Measurements from ENCODE around the gene MORC2.

DNA sequence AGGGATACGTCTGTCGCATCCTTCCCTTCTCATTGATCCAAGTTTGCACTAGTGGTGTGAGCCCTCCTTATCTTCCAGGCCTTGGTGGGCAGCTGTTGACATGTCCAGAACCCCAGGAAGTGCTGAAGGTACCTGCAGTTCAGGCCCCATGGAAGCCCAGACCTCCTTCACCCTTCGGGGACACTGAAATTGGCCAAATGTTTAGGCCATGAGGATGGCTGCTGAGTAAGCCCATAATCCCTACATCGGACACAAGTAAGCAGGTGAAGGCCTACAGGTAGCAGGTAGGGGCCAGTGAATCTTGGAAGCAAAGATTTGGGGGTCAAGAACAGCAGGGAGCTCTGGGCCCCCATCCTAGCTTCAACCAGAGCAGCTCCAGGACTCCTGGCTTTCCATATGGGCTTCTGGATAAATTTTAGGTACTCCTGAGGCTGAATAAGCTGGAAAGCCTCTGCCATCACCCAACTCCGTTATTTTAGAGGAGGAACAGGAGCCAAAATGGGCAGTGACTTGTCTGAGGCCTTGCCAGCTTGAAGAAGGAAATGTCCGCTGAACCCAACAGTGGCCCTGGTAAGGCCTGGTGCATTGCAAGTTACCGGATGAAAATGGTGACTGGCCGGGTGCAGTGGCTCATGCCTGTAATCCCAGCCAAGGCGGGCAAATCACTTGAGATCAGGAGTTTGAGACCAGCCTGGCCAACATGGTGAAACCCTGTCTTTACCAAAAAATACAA lies 45.2 kb downstream of the MORC2 start:
- TF ChIP-seq RAD21 (IDR thresholded peaks at IDR 0.05), result no peak
- TF ChIP-seq GABPA (IDR thresholded peaks at IDR 0.05 in 1 of 2, conservative IDR thresholded peaks at IDR 0.05 in 1 of 2), result no peak
- TF ChIP-seq, protein P1, sequence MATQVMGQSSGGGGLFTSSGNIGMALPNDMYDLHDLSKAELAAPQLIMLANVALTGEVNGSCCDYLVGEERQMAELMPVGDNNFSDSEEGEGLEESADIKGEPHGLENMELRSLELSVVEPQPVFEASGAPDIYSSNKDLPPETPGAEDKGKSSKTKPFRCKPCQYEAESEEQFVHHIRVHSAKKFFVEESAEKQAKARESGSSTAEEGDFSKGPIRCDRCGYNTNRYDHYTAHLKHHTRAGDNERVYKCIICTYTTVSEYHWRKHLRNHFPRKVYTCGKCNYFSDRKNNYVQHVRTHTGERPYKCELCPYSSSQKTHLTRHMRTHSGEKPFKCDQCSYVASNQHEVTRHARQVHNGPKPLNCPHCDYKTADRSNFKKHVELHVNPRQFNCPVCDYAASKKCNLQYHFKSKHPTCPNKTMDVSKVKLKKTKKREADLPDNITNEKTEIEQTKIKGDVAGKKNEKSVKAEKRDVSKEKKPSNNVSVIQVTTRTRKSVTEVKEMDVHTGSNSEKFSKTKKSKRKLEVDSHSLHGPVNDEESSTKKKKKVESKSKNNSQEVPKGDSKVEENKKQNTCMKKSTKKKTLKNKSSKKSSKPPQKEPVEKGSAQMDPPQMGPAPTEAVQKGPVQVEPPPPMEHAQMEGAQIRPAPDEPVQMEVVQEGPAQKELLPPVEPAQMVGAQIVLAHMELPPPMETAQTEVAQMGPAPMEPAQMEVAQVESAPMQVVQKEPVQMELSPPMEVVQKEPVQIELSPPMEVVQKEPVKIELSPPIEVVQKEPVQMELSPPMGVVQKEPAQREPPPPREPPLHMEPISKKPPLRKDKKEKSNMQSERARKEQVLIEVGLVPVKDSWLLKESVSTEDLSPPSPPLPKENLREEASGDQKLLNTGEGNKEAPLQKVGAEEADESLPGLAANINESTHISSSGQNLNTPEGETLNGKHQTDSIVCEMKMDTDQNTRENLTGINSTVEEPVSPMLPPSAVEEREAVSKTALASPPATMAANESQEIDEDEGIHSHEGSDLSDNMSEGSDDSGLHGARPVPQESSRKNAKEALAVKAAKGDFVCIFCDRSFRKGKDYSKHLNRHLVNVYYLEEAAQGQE (IDR thresholded peaks at IDR 0.05), result no peak
- TF ChIP-seq TAF1 (conservative IDR thresholded peaks at IDR 0.05), result no peak
- TF ChIP-seq, protein P2, sequence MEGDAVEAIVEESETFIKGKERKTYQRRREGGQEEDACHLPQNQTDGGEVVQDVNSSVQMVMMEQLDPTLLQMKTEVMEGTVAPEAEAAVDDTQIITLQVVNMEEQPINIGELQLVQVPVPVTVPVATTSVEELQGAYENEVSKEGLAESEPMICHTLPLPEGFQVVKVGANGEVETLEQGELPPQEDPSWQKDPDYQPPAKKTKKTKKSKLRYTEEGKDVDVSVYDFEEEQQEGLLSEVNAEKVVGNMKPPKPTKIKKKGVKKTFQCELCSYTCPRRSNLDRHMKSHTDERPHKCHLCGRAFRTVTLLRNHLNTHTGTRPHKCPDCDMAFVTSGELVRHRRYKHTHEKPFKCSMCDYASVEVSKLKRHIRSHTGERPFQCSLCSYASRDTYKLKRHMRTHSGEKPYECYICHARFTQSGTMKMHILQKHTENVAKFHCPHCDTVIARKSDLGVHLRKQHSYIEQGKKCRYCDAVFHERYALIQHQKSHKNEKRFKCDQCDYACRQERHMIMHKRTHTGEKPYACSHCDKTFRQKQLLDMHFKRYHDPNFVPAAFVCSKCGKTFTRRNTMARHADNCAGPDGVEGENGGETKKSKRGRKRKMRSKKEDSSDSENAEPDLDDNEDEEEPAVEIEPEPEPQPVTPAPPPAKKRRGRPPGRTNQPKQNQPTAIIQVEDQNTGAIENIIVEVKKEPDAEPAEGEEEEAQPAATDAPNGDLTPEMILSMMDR (IDR thresholded peaks at IDR 0.05; ENCODE audit: low read depth, low read length, missing input control), result no peak
- TF ChIP-seq, protein P3, sequence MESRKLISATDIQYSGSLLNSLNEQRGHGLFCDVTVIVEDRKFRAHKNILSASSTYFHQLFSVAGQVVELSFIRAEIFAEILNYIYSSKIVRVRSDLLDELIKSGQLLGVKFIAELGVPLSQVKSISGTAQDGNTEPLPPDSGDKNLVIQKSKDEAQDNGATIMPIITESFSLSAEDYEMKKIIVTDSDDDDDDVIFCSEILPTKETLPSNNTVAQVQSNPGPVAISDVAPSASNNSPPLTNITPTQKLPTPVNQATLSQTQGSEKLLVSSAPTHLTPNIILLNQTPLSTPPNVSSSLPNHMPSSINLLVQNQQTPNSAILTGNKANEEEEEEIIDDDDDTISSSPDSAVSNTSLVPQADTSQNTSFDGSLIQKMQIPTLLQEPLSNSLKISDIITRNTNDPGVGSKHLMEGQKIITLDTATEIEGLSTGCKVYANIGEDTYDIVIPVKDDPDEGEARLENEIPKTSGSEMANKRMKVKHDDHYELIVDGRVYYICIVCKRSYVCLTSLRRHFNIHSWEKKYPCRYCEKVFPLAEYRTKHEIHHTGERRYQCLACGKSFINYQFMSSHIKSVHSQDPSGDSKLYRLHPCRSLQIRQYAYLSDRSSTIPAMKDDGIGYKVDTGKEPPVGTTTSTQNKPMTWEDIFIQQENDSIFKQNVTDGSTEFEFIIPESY (IDR thresholded peaks at IDR 0.05), result no peak
- TF ChIP-seq, protein P4, sequence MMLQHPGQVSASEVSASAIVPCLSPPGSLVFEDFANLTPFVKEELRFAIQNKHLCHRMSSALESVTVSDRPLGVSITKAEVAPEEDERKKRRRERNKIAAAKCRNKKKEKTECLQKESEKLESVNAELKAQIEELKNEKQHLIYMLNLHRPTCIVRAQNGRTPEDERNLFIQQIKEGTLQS (IDR thresholded peaks at IDR 0.05), result no peak
- TF ChIP-seq FOXA1 (IDR thresholded peaks at IDR 0.05), result no peak
